Karpas-422 (cell line): Measurements from ENCODE around the gene SUV39H1. TPM values are rescaled to one million over a fixed set of nuclear protein-coding genes. Genes with fewer than 3 reads are reported as not detected.

ENCODE experiments used
- DNase-seq: peaks from one replicate; pipeline ENCODE4 v3.0.0-alpha.2; 2015
- H2AFZ ChIP-seq: fragments of 200-600 bp; sonication (generic); 2 replicates; pipeline ENCODE4 v1.6.1; 2014; ENCODE audit warnings: antibody characterized with exemption, low read length, mixed read lengths
- H3K27ac ChIP-seq: fragments of 200-600 bp; sonication (generic); 2 replicates; pipeline ENCODE4 v1.5.1; 2014; ENCODE audit warnings: mild to moderate bottlenecking, low read length, moderate library complexity
- H3K27me3 ChIP-seq: fragments of 200-600 bp; sonication (generic); 2 replicates; pipeline ENCODE4 v1.6.1; 2014; ENCODE audit warnings: low read length, mixed read lengths
- H3K36me3 ChIP-seq: fragments of 200-600 bp; sonication (generic); 2 replicates; pipeline ENCODE4 v1.6.1; 2014; ENCODE audit warnings: low read length, mixed read lengths; ENCODE audit not compliant: insufficient read depth
- H3K4me1 ChIP-seq: fragments of 200-600 bp; sonication (generic); 2 replicates; pipeline ENCODE4 v1.6.1; 2014; ENCODE audit warnings: mild to moderate bottlenecking, low read length, mixed read lengths
- H3K4me2 ChIP-seq: fragments of 200-600 bp; sonication (generic); 2 replicates; pipeline ENCODE4 v1.6.1; 2014; ENCODE audit warnings: low read length, low read depth, mild to moderate bottlenecking; ENCODE audit not compliant: poor library complexity, severe bottlenecking
- H3K4me3 ChIP-seq: fragments of 200-600 bp; sonication (generic); 2 replicates; pipeline ENCODE4 v1.5.1; 2014; ENCODE audit warnings: mild to moderate bottlenecking, antibody characterized with exemption, low read length, mixed read lengths
- H3K79me2 ChIP-seq: fragments of 200-600 bp; sonication (generic); 2 replicates; pipeline ENCODE4 v1.6.1; 2014; ENCODE audit warnings: mild to moderate bottlenecking, low read length, mixed read lengths
- H3K9ac ChIP-seq: fragments of 200-600 bp; sonication (generic); 2 replicates; pipeline ENCODE4 v1.6.0; 2014; ENCODE audit warnings: low read length
- H3K9me2 ChIP-seq: fragments of 200-600 bp; sonication (generic), shearing (Covaris generic); replicated peaks from 2 replicates; pipeline ENCODE4 v1.6.0; 2014; ENCODE audit warnings: mild to moderate bottlenecking, low read length, moderate library complexity; ENCODE audit not compliant: insufficient read depth
- H3K9me3 ChIP-seq: fragments of 300-700, 200-600 bp; sonication (generic); 2 replicates; pipeline ENCODE4 v1.6.1; 2014; ENCODE audit warnings: low read length, mixed read lengths
- H4K20me1 ChIP-seq: fragments of 200-600 bp; sonication (generic); 2 replicates; pipeline ENCODE4 v1.6.1; 2014; ENCODE audit warnings: mild to moderate bottlenecking, antibody characterized with exemption, low read length, low read depth; ENCODE audit not compliant: insufficient read depth
- total RNA-seq: library from RNA; depleted of rRNA; stranded (reverse); fragments of >200 nt; shearing (Covaris generic); gene quantifications from 2 replicates; pipeline ENCODE4 v1.2.3, GENCODE V29; 2014; ENCODE audit warnings: low replicate concordance

Gene SUV39H1
- total RNA-seq, 1 experiment from 2014 or later = 9.5 TPM

DNA sequence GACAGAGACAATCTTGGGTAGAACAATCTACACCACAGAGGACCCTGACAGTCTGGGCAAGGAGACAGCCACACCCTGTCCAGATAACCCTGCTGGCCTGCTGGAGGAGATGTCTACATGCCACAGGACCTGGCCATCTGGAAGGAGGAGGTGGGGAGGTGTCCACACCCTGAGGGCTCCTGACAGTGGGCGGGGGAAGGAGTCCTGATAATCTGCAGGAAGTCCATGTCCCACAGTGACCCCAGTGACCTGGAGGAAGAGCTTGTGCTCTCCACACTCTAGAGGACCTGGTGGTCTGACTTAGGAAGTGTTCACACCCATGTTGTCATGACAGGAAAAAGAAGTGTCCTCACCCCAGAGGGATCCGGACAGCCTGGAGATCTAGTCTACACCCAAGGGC, 5.5 kb downstream of the SUV39H1 start:
- H3K4me1 ChIP-seq = peaks cover 8% of the 10 kb centered on the region
- no peak overlapping the region for H3K9ac ChIP-seq
- no peak overlapping the region for H3K4me2 ChIP-seq
- H3K4me3 ChIP-seq = no peak overlapping the region
- peaks cover 7% of the 10 kb centered on the region; the same call in 1 of the 2 replicates for H3K36me3 ChIP-seq
- H4K20me1 ChIP-seq = no peaks in the 10 kb centered on the region
- H3K27me3 ChIP-seq = no peaks in the 10 kb centered on the region
- DNase-seq = no peak
- no peaks in the 10 kb centered on the region for H3K9me3 ChIP-seq
- H3K27ac ChIP-seq = no peak overlapping the region
- H3K79me2 ChIP-seq = peaks cover 32% of the 10 kb centered on the region
- H3K9me2 ChIP-seq = no peaks in the 10 kb centered on the region
- no peak overlapping the region for H2AFZ ChIP-seq

DNA sequence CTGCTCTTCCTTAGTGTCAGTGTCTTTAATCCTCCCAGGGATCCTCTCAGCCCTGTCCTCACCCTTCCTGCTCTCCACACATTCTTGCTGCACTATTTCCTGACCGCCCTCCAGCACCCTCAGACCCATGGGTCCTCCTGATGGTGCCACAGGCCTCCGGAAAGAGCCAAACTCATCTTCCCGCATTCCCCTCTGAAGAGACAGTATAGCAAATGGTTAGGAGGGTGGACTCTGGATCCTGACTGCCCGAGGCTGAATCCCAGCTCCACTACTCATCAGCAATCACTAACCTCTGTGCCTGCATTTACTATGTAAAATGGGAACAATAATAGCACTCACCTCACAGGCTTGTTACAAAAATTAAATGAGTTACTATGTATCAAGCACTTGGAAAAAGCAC, 6.2 kb downstream of the SUV39H1 start:
- H3K4me3 ChIP-seq = no peak overlapping the region
- peaks cover 25% of the 10 kb centered on the region for H3K79me2 ChIP-seq

DNA sequence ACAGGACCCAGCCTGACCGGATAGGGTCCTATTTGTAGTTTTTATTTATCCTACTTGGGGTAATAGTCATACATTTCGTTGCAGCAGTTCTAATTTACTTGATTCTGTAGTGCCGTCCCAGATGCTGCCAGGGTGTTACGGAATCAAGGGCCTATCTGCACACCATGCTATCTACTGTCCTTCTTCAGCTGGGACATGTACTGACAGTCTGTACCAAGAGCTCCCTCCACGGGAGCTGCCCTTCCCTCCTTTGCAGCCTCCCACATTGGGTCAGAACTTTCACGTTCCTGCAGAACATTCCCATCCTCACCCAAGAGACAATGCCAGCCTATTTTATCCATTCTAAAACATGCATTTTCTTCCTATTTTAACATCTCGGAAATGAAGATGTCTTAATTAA, 6.7 kb downstream of the SUV39H1 start:
- H3K4me1 ChIP-seq = no peaks in the 10 kb centered on the region; the same call in 1 of the 2 replicates
- H3K9me2 ChIP-seq = no peaks in the 10 kb centered on the region
- DNase-seq = no peak
- no peak overlapping the region for H3K27ac ChIP-seq
- H3K9ac ChIP-seq = no peak overlapping the region
- no peaks in the 10 kb centered on the region for H3K9me3 ChIP-seq
- H2AFZ ChIP-seq = no peak overlapping the region
- H4K20me1 ChIP-seq = no peaks in the 10 kb centered on the region
- H3K36me3 ChIP-seq = peaks cover 7% of the 10 kb centered on the region; the same call in 1 of the 2 replicates
- no peak overlapping the region for H3K4me2 ChIP-seq
- H3K27me3 ChIP-seq = no peaks in the 10 kb centered on the region
- no peak overlapping the region for H3K4me3 ChIP-seq
- peaks cover 20% of the 10 kb centered on the region for H3K79me2 ChIP-seq

More for the DNA sequence above, 6.2 kb downstream of the SUV39H1 start:
- H2AFZ ChIP-seq = no peak overlapping the region
- H3K9ac ChIP-seq = no peak overlapping the region
- no peaks in the 10 kb centered on the region for H3K9me2 ChIP-seq
- no peak overlapping the region for H3K4me2 ChIP-seq
- H3K9me3 ChIP-seq = no peaks in the 10 kb centered on the region
- no peaks in the 10 kb centered on the region for H4K20me1 ChIP-seq
- H3K4me1 ChIP-seq = peaks cover 5% of the 10 kb centered on the region
- H3K27me3 ChIP-seq = no peaks in the 10 kb centered on the region
- H3K36me3 ChIP-seq = peaks cover 7% of the 10 kb centered on the region; the same call in 1 of the 2 replicates
- no peak for DNase-seq
- no peak overlapping the region for H3K27ac ChIP-seq

DNA sequence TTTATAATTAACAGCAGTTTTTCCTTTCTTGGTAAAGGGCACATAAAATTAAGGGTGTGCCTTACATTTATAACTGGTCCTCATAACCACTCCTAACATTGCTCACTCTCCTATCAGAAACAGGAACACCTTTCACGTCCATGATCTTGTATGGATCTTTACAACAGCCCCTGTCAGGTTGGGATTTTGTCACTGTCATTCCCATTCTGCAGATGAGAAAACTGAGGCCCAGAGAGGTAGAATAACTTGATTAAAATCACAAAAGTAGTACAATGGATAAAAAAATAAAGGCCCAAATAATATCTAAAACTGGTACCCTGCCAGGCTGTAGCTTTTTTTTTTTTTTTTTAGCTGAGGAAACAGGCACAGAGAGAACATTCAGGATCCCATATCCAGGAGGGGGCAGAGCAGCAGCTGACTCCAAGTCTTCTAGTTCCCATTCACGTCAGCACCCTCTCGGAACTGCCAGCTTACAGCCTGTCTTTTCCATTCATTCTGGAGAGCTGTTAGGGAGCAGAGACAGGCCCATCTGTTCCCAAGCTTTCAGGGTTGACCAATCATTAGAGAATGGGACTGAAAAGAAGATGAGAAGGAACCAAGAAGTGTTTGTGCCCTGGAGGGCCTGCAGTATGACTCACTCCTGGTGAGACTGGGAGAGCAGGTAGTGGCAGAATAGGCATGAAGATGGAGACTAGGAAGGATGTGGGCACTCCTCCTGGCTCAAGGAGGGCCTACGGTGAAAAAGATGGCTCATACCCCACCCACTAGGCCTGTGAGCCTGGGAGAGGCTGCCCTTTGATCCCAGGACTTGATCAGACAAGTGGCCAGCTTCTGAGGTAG, 7.3 kb downstream of the SUV39H1 start:
- Histone ChIP-seq H3K9ac (no peak overlapping the region), H3K79me2 (peaks cover 14% of the 10 kb centered on the region), H3K4me1 (no peaks in the 10 kb centered on the region), H4K20me1 (no peaks in the 10 kb centered on the region), H2AFZ (no peak overlapping the region), H3K9me2 (no peaks in the 10 kb centered on the region), H3K36me3 (peaks cover 7% of the 10 kb centered on the region; the same call in 1 of the 2 replicates), H3K27me3 (no peaks in the 10 kb centered on the region), H3K4me2 (no peak overlapping the region), H3K4me3 (no peak overlapping the region), H3K27ac (no peak overlapping the region), H3K9me3 (no peaks in the 10 kb centered on the region)
- no peak for DNase-seq

DNA sequence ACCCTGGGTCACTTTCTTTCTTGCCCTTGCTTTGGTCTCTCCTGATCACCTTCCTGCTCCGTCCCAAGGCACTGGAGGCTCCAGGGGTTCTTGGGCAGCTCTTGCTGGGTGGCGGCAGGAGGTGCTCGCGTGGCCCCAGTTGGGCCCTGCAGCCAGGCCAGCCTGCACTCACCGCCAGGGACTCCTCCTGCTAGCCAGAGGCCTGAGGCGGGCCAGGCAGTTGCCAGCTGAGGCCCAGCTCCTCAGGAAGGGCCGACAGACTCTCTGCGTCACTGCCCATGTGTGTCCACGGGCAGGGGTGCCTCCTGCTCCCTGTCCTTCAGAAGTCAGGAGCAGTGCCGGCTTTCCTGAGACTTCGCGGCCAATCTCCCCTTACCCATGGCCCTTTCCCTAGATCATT, 9.3 kb downstream of the SUV39H1 start:
- Histone ChIP-seq H3K27ac (no peak overlapping the region), H3K79me2 (0 out of 2 replicates have a peak, but pooled peaks cover 2% of the 10 kb centered on the region), H3K4me1 (no peaks in the 10 kb centered on the region), H4K20me1 (no peaks in the 10 kb centered on the region), H3K36me3 (no peaks in the 10 kb centered on the region), H2AFZ (no peak overlapping the region), H3K9me3 (no peaks in the 10 kb centered on the region), H3K9ac (no peak overlapping the region), H3K4me2 (no peak overlapping the region), H3K4me3 (no peak overlapping the region), H3K27me3 (no peaks in the 10 kb centered on the region), H3K9me2 (no peaks in the 10 kb centered on the region)
- no peak for DNase-seq

DNA sequence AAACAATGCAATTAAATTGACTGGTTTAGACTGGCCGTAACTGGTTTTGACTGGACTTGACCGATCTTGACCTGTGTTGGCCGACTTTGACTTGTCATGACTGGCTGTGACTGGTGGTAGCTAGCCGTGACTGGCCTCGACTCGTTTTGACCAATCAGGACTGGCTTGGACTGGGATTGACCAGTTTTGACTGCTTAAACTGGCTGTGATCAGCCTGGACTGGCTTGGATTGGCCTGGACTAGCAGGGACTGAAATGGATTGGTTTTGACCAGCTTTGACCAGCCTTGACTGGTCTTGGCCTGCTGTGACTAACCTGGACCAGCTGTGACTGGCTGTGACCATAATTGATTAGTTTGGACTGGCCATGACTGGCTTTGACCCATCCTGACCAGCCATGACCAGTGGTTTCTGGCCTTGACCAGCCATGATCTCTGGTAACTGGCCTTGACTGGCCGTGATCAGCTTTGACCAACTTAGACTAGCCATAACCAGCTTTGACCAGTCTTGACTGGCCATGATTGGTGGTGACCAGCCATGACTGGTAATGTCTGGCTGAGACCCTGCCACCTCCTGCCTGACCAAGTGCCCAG, 13.1 kb downstream of the SUV39H1 start:
- Histone ChIP-seq H3K9me3 (no peaks in the 10 kb centered on the region), H3K79me2 (no peaks in the 10 kb centered on the region), H3K4me3 (no peak overlapping the region), H3K9me2 (no peaks in the 10 kb centered on the region), H3K4me2 (no peak overlapping the region), H3K36me3 (no peaks in the 10 kb centered on the region), H3K27me3 (no peaks in the 10 kb centered on the region), H4K20me1 (no peaks in the 10 kb centered on the region), H3K27ac (no peak overlapping the region), H2AFZ (no peak overlapping the region), H3K4me1 (peaks cover 3% of the 10 kb centered on the region), H3K9ac (no peak overlapping the region)
- DNase-seq = no peak

DNA sequence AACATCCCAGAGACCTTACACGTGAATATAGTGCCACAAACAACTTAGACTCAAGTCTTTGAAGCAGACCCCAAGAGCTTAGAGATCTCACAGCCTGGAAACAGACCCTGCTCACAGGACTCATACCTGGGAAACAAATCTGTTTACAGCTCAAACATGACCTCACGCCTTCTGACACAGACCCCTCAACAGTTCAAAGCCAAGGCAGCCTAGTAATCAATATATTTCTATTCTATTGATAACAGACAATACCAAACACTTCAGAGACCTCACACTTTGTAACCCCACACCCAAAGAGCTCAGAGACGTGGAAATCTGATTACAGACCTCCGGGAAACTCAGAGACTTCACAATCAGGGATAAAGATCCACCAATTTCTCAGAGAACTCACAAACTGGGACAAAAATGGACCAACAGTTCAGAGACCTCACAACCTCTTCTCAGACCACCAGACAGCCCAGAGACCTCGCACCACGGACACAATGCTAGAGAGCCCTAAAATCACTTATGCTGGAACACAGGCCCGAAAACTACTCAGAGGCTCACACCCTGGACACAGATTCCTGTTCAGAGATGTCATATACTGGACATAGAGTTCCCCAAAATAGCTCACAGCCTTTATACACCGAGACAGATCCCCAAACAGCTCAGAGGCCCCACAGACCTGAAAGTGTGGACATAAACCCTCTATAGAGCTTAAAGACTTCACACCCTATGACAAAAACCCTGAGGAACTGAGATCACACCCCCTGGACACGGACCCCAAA, 14.8 kb downstream of the SUV39H1 start:
- Histone ChIP-seq H2AFZ (no peak overlapping the region), H4K20me1 (no peaks in the 10 kb centered on the region), H3K79me2 (no peaks in the 10 kb centered on the region), H3K36me3 (no peaks in the 10 kb centered on the region), H3K27ac (no peak overlapping the region), H3K4me3 (no peak overlapping the region), H3K4me1 (peaks cover 10% of the 10 kb centered on the region), H3K9ac (no peak overlapping the region), H3K4me2 (no peak overlapping the region), H3K9me3 (no peaks in the 10 kb centered on the region), H3K27me3 (no peaks in the 10 kb centered on the region), H3K9me2 (no peaks in the 10 kb centered on the region)
- no peak for DNase-seq

DNA sequence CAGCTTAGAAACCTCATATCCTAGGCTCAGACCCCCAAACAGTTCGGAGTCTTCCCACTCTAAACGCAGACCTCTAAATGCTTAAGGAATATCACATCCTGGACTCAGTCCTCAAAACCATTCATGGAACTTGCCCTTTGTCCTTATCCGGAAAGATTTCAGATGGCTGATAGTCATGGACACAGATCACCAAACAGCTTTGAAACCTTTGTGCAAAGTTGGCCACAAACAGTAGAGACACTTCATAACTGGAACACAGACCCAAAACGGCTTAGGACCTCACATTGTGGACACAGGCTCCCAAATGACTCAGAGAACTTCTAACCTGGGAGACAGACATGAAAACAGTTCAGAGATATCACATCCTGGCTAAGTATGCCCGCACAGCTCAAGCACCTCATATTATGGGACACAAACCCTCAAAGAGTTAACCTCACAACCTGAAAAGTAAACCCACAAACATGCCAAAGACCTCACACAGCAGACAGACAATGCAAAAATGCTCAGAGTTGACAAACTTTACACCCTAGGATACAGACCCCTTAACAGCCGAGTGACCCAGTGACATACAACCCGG, 15.5 kb downstream of the SUV39H1 start:
- H4K20me1 ChIP-seq = no peaks in the 10 kb centered on the region
- no peaks in the 10 kb centered on the region for H3K36me3 ChIP-seq
- H2AFZ ChIP-seq = no peak overlapping the region
- no peak overlapping the region for H3K4me3 ChIP-seq
- no peak overlapping the region for H3K27ac ChIP-seq
- H3K27me3 ChIP-seq = no peaks in the 10 kb centered on the region
- H3K4me1 ChIP-seq = peaks cover 10% of the 10 kb centered on the region
- no peaks in the 10 kb centered on the region for H3K9me2 ChIP-seq
- no peaks in the 10 kb centered on the region for H3K9me3 ChIP-seq
- H3K9ac ChIP-seq = no peak overlapping the region
- no peaks in the 10 kb centered on the region for H3K79me2 ChIP-seq
- no peak for DNase-seq
- no peak overlapping the region for H3K4me2 ChIP-seq
